K562 (cell line): ENCODE measurements around the gene BZW2. TPM values are rescaled to one million over a fixed set of nuclear protein-coding genes. Genes with fewer than 3 reads are reported as not detected.
A peak's percentile ranks its signal among the peaks of the same experiment; 100 is the strongest.

ENCODE experiments used
- ATAC-seq: fragments of 200-7000 bp; cut with Tn5 transposase; 3 replicates; pipeline ENCODE4 v1.9.1; 2020; ENCODE audit warnings: moderate library complexity
- BruUV-seq: library from RNA; stranded (reverse); fragments of 400-500 nt; replicated peaks from 2 replicates; lab custom pipeline; 2021; lab: Mats Ljungman, UMichigan
- CTCF ChIA-PET: fragments of 300-600 bp; formaldehyde crosslinking; extraction: SDS; loops from one replicate; lab custom pipeline; 2021; ENCODE audit warnings: low intra/inter-chr PET ratio; lab: Yijun Ruan, JAX
- POLR2A ChIA-PET: fragments of 300-600, 350-650 bp; sonication (Branson Sonifier 250); formaldehyde crosslinking; extraction: SDS; loops from one replicate; lab custom pipeline; 2021; ENCODE audit warnings: antibody characterized with exemption, inconsistent platforms; lab: Yijun Ruan, JAX
- DNase-seq, 4 experiments: peaks; one replicate each; pipeline versions ENCODE4 v3.0.0 to v3.0.0-alpha.2; 2011 to 2018; ENCODE audit warnings: low spot score in 3 of 4, mixed read lengths in 3 of 4; ENCODE audit errors: extremely low read depth in 1 of 4
- FAIRE-seq: peaks from 2 replicates; lab custom pipeline; 2011; peaks lifted over from hg19 to GRCh38; lab: Jason Lieb, UNC
- H2AFZ ChIP-seq: 2 replicates; pipeline ENCODE4 v1.6.0; 2011; ENCODE audit warnings: low read depth, low read length, control low read depth, inconsistent platforms
- H3K27ac ChIP-seq: fragments of 200-600 bp; 3 replicates; pipeline ENCODE4 v1.8.0; 2011; ENCODE audit warnings: low read depth, mild to moderate bottlenecking, control low read depth, inconsistent platforms, low read length, moderate library complexity, mixed read lengths; ENCODE audit errors: extremely low read depth
- H3K27me3 ChIP-seq, 2 experiments: fragments of 300-600 bp in 1 of 2; 2 replicates in 1 of 2; 3 replicates in 1 of 2; pipeline versions ENCODE4 v1.6.0 to v1.8.0; 2011; ENCODE audit warnings: inconsistent platforms in 2 of 2, low read length in 2 of 2, mild to moderate bottlenecking in 1 of 2, mixed read lengths in 1 of 2, moderate library complexity in 1 of 2; ENCODE audit not compliant: control insufficient read depth in 2 of 2, insufficient read depth in 2 of 2
- H3K36me3 ChIP-seq: fragments of 300-600 bp; 3 replicates; pipeline ENCODE4 v1.8.0; 2011; ENCODE audit warnings: mild to moderate bottlenecking, low read length, inconsistent platforms; ENCODE audit not compliant: control insufficient read depth, insufficient read depth
- H3K4me1 ChIP-seq, 2 experiments: fragments of 200-600 bp in 1 of 2; replicated peaks in 1 of 2; 2 replicates in 1 of 2; 3 replicates in 1 of 2; pipeline versions ENCODE4 v1.5.1 to v1.8.0; 2011; ENCODE audit warnings: inconsistent platforms in 2 of 2, low read length in 2 of 2, mild to moderate bottlenecking in 1 of 2, mixed read lengths in 1 of 2, moderate library complexity in 1 of 2; ENCODE audit not compliant: control insufficient read depth in 2 of 2, insufficient read depth in 2 of 2
- H3K4me2 ChIP-seq: 2 replicates; pipeline ENCODE4 v1.6.1; 2011; ENCODE audit warnings: low read length, control low read depth, inconsistent platforms, mixed read lengths; ENCODE audit not compliant: insufficient read depth
- H3K4me3 ChIP-seq: fragments of 200-600 bp; sonication (generic), shearing (Covaris generic); 2 replicates; pipeline ENCODE4 v1.5.1; 2016; ENCODE audit warnings: control low read depth, inconsistent platforms
- H3K79me2 ChIP-seq: fragments of 200-600 bp; 3 replicates; pipeline ENCODE4 v1.8.0; 2011; ENCODE audit warnings: low read length, inconsistent platforms; ENCODE audit not compliant: control insufficient read depth, insufficient read depth
- H3K9ac ChIP-seq, 2 experiments: 2 replicates each; pipeline versions ENCODE4 v1.6.0 to v1.6.1; 2011; ENCODE audit warnings: low read depth in 2 of 2, low read length in 2 of 2, control low read depth in 1 of 2, inconsistent platforms in 1 of 2, mild to moderate bottlenecking in 1 of 2, mixed read lengths in 1 of 2; ENCODE audit not compliant: insufficient read depth in 1 of 2
- H3K9me1 ChIP-seq: one replicate; pipeline ENCODE4 v1.6.0; 2011; ENCODE audit warnings: inconsistent platforms, mild to moderate bottlenecking, low read length, moderate library complexity; ENCODE audit not compliant: control insufficient read depth, insufficient read depth
- H3K9me3 ChIP-seq: replicated peaks from 2 replicates; pipeline ENCODE4 v1.5.1; 2011; ENCODE audit warnings: low read depth, low read length, inconsistent platforms; ENCODE audit not compliant: control insufficient read depth, insufficient read depth
- H4K20me1 ChIP-seq: replicated peaks from 2 replicates; pipeline ENCODE4 v1.6.1; 2011; ENCODE audit warnings: low read length, inconsistent platforms, mixed read lengths; ENCODE audit not compliant: control insufficient read depth, insufficient read depth
- ARID4B ChIP-seq: sonication (generic); formaldehyde crosslinking; IDR thresholded peaks from 2 replicates; pipeline ENCODE4 v1.8.0; 2022; ENCODE audit warnings: mild to moderate bottlenecking, missing genetic modification reagents
- COPS2 ChIP-seq: fragments of 450-650 bp; conservative IDR thresholded peaks from 2 replicates; pipeline ENCODE4 v1.6.1; 2016; ENCODE audit warnings: mild to moderate bottlenecking, moderate library complexity
- HES1 ChIP-seq: fragments of 450-650 bp; IDR thresholded peaks from 2 replicates; pipeline ENCODE4 v1.6.1; 2016; ENCODE audit warnings: low read depth, mild to moderate bottlenecking, moderate library complexity
- L3MBTL2 ChIP-seq: fragments of 450-650 bp; IDR thresholded peaks from 2 replicates; pipeline ENCODE4 v1.6.1; 2016; ENCODE audit warnings: mild to moderate bottlenecking, moderate library complexity
- NFYB ChIP-seq: IDR thresholded peaks from 2 replicates; pipeline ENCODE4 v1.6.1; 2011; ENCODE audit warnings: mild to moderate bottlenecking, moderate library complexity; ENCODE audit not compliant: insufficient read length; ENCODE audit errors: extremely low read depth
- YBX1 ChIP-seq: fragments of 450-650 bp; IDR thresholded peaks from 2 replicates; pipeline ENCODE4 v1.7.1; 2016; ENCODE audit warnings: mild to moderate bottlenecking
- ZBTB7A ChIP-seq: IDR thresholded peaks from 2 replicates; pipeline ENCODE4 v1.6.1; 2011; ENCODE audit warnings: low read depth, mild to moderate bottlenecking, low read length, moderate library complexity, borderline replicate concordance; ENCODE audit not compliant: control insufficient read depth
- ZNF143 ChIP-seq: sonication (generic); formaldehyde crosslinking; IDR thresholded peaks from 2 replicates; pipeline ENCODE4 v1.9.0; 2022; ENCODE audit warnings: mild to moderate bottlenecking, missing genetic modification reagents
- WGBS: fragments of 100-300 bp; shearing (Covaris generic); methylation state at CpG from one replicate; pipeline ENCODE4 v1.1.6; 2016; ENCODE audit warnings: low coverage, mixed read lengths; ENCODE audit not compliant: insufficient coverage; ENCODE audit errors: missing lambda C conversion rate; 5-methylcytosine and 5-hydroxymethylcytosine counted together
- in situ Hi-C: fragments of 300-500 bp; cut with MboI; formaldehyde crosslinking; loops from 4 replicates; pipeline ENCODE4 v1.15.0; 2018; ENCODE audit warnings: inconsistent platforms, mixed read lengths
- intact Hi-C: fragments of 100-400 bp; cut with micrococcal nuclease; formaldehyde crosslinking; loops from 2 replicates; pipeline ENCODE4 v1.14.2; 2022
- polyA plus RNA-seq, 8 experiments: library from polyadenylated mRNA; depleted of rRNA in 4 of 8; stranded (reverse) in 5 of 8; unstranded in 3 of 8; fragments of >200 nt; fragmentation: Nextera tagmentation in 2 of 8; fragmentation: Illumina TruSeq in 1 of 8; extraction: Ambion mirVana in 2 of 8; extraction: Trizol in 1 of 8; gene quantifications; 2 replicates each; pipeline versions ENCODE4 v1.2.1 to v1.2.3, GENCODE V29; 2011 to 2014; ENCODE audit warnings: inconsistent platforms in 1 of 8, missing spikeins in 1 of 8
- total RNA-seq, 7 experiments: library from RNA; depleted of rRNA in 6 of 7; stranded (reverse); fragments of >200 nt in 6 of 7; fragmentation: Illumina TruSeq in 2 of 7; extraction: Trizol in 2 of 7; gene quantifications; 2 replicates each; pipeline versions ENCODE4 v1.2.1 to v1.2.3, GENCODE V29; 2011 to 2021; ENCODE audit warnings: low replicate concordance in 1 of 7
- TF ChIP-seq, protein P1 (sequence below): fragments of 450-650 bp; IDR thresholded peaks from 2 replicates; pipeline ENCODE4 v1.6.1; 2017; ENCODE audit warnings: antibody characterized with exemption
- TF ChIP-seq, protein P2 (sequence below), 2 experiments: IDR thresholded peaks; 2 replicates each; pipeline ENCODE4 v1.6.1; 2012; ENCODE audit warnings: improper control_type of control experiment in 2 of 2, low read depth in 2 of 2, low read length in 2 of 2, borderline replicate concordance in 1 of 2
- TF ChIP-seq, protein P3 (sequence below), 2 experiments: fragments of 450-650 bp in 1 of 2; sonication (generic) in 1 of 2; formaldehyde crosslinking in 1 of 2; IDR thresholded peaks in 1 of 2; conservative IDR thresholded peaks in 1 of 2; 2 replicates each; pipeline versions ENCODE4 v1.6.1 to v1.8.1; 2016 to 2023; ENCODE audit warnings: mild to moderate bottlenecking in 2 of 2, moderate library complexity in 2 of 2, inconsistent platforms in 1 of 2, missing genetic modification reagents in 1 of 2

Gene BZW2
- total and polyA plus RNA-seq, 9 of the 15 experiments (the other 6 are each of a cell fraction or from before 2014, with no cell fraction given), result 140 to 316 (median 173) TPM

GRCh38 chr7:16630654-16631053 lies 15.3 kb upstream of the BZW2 start:
- intact Hi-C loops, result no loop called here
- ChIA-PET CTCF (no interaction called here), POLR2A (no interaction called here)
- Histone ChIP-seq H3K9me1 (no peaks in the 10 kb centered on the region), H3K27me3 (no peaks in the 10 kb centered on the region), H3K4me2 (no peak overlapping the region), H3K4me1 (no peaks in the 10 kb centered on the region), H3K4me3 (no peak overlapping the region), H3K9me3 (no peaks in the 10 kb centered on the region), H3K9ac (no peak overlapping the region), H3K79me2 (peaks cover 14% of the 10 kb centered on the region; the same call in 2 of the 3 replicates), H4K20me1 (no peaks in the 10 kb centered on the region), H3K27ac (no peak overlapping the region), H2AFZ (no peak overlapping the region), H3K36me3 (peaks cover 47% of the 10 kb centered on the region)
- peak; percentile 32 for ATAC-seq
- in situ Hi-C loops, result no loop called here
- no peak for FAIRE-seq
- DNase-seq, result no peak
- WGBS, result 68% methylated on average over 1 of the region's 1 CpG
- BruUV-seq, result no TSS peak
- TF ChIP-seq, protein P1, sequence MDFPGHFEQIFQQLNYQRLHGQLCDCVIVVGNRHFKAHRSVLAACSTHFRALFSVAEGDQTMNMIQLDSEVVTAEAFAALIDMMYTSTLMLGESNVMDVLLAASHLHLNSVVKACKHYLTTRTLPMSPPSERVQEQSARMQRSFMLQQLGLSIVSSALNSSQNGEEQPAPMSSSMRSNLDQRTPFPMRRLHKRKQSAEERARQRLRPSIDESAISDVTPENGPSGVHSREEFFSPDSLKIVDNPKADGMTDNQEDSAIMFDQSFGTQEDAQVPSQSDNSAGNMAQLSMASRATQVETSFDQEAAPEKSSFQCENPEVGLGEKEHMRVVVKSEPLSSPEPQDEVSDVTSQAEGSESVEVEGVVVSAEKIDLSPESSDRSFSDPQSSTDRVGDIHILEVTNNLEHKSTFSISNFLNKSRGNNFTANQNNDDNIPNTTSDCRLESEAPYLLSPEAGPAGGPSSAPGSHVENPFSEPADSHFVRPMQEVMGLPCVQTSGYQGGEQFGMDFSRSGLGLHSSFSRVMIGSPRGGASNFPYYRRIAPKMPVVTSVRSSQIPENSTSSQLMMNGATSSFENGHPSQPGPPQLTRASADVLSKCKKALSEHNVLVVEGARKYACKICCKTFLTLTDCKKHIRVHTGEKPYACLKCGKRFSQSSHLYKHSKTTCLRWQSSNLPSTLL, result no peak
- TF ChIP-seq YBX1 (no peak), HES1 (no peak), COPS2 (no peak), L3MBTL2 (no peak), ARID4B (CRISPR knock-in tag) (no peak), ZBTB7A (no peak), ZNF143 (CRISPR knock-in tag) (no peak), NFYB (no peak)
- TF ChIP-seq, protein P2, sequence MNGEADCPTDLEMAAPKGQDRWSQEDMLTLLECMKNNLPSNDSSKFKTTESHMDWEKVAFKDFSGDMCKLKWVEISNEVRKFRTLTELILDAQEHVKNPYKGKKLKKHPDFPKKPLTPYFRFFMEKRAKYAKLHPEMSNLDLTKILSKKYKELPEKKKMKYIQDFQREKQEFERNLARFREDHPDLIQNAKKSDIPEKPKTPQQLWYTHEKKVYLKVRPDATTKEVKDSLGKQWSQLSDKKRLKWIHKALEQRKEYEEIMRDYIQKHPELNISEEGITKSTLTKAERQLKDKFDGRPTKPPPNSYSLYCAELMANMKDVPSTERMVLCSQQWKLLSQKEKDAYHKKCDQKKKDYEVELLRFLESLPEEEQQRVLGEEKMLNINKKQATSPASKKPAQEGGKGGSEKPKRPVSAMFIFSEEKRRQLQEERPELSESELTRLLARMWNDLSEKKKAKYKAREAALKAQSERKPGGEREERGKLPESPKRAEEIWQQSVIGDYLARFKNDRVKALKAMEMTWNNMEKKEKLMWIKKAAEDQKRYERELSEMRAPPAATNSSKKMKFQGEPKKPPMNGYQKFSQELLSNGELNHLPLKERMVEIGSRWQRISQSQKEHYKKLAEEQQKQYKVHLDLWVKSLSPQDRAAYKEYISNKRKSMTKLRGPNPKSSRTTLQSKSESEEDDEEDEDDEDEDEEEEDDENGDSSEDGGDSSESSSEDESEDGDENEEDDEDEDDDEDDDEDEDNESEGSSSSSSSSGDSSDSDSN (IDR thresholded peaks at IDR 0.05; ENCODE audit: borderline replicate concordance in 1 of 2, low read depth in 2 of 2, low read length in 2 of 2), result no peak
- TF ChIP-seq, protein P3, sequence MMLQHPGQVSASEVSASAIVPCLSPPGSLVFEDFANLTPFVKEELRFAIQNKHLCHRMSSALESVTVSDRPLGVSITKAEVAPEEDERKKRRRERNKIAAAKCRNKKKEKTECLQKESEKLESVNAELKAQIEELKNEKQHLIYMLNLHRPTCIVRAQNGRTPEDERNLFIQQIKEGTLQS (IDR thresholded peaks at IDR 0.05), result no peak
- TF ChIP-seq, protein P3 (CRISPR knock-in tag; conservative IDR thresholded peaks at IDR 0.05), result no peak
